H1 (cell line): ENCODE results near the gene CLEC12A. TPM values are rescaled to one million over a fixed set of nuclear protein-coding genes. Genes with fewer than 3 reads are reported as not detected.

ENCODE experiments used
- GABPA ChIP-seq: IDR thresholded peaks from 2 replicates; pipeline ENCODE4 v1.6.1; 2011; ENCODE audit warnings: mild to moderate bottlenecking, low read length, moderate library complexity, borderline replicate concordance; ENCODE audit not compliant: insufficient read depth
- HDAC2 ChIP-seq, 2 experiments: fragments of 300-600 bp in 1 of 2; sonication (generic) in 1 of 2; IDR thresholded peaks; 2 replicates each; pipeline ENCODE4 v1.6.1; 2011 to 2012; ENCODE audit warnings: low read depth in 2 of 2, low read length in 2 of 2, mild to moderate bottlenecking in 2 of 2, moderate library complexity in 2 of 2, borderline replicate concordance in 1 of 2, inconsistent platforms in 1 of 2
- PHF8 ChIP-seq: fragments of 200-600 bp; sonication (generic); conservative IDR thresholded peaks from 2 replicates; pipeline ENCODE4 v1.7.1; 2012; ENCODE audit warnings: low read depth, mild to moderate bottlenecking, inconsistent platforms, low read length, moderate library complexity
- RBBP5 ChIP-seq: IDR thresholded peaks from 2 replicates; pipeline ENCODE4 v1.7.1; 2012; ENCODE audit warnings: low read depth, mild to moderate bottlenecking, inconsistent platforms, low read length, moderate library complexity, borderline replicate concordance
- SIX5 ChIP-seq: IDR thresholded peaks from 2 replicates; pipeline ENCODE4 v1.6.1; 2011; ENCODE audit warnings: mild to moderate bottlenecking, low read depth, low read length
- polyA plus RNA-seq, 7 experiments: library from polyadenylated mRNA; depleted of rRNA in 3 of 7; stranded (reverse) in 5 of 7; unstranded in 2 of 7; fragments of >200 nt in 5 of 7; fragments of 200-250 nt in 2 of 7; gene quantifications; 1 replicate in 5 of 7; 2 replicates in 1 of 7; 4 replicates in 1 of 7; pipeline versions ENCODE4 v1.2.1 to v1.2.3, GENCODE V29; 2011 to 2013; ENCODE audit warnings: missing spikeins in 2 of 7, mixed read lengths in 2 of 7
- total RNA-seq: library from RNA; stranded (reverse); fragmentation: NEBNext Ultra II Directional; extraction: Animal tissue kit (Norgen Biotek cat#: 25700); gene quantifications from 2 replicates; pipeline ENCODE4 v1.2.1, GENCODE V29; 2021
- TF ChIP-seq, protein P1 (sequence below): IDR thresholded peaks from 2 replicates; pipeline ENCODE4 v1.6.1; 2011; ENCODE audit warnings: low read depth, mild to moderate bottlenecking, low read length; ENCODE audit not compliant: insufficient read depth

CLEC12A gene
- total and polyA plus RNA-seq, 2 of the 8 experiments (the other 6 are each of a cell fraction or from before 2014, with no cell fraction given), result not detected

DNA sequence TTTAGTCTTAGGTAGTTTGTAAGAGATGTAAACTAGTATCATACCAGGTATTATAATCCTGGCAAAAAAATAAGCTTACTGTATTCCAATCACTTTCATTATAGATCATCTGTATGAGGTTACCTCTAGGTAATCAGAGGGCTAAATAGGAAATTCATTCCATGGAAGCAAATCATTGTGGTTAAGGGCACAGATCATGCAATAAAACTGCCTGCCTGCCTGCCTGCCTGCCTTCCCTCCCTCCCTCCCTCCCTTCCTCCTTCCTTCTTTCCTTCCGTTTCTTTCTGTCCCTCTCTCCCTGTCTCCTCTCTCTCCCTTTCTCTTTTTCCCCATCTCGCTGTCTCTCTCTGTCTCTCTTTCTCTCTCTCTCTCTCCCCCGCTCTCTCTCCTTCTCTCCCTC is 56.1 kb downstream of the CLEC12A start (continued):
- TF ChIP-seq SIX5, result no peak
- TF ChIP-seq, protein P1, sequence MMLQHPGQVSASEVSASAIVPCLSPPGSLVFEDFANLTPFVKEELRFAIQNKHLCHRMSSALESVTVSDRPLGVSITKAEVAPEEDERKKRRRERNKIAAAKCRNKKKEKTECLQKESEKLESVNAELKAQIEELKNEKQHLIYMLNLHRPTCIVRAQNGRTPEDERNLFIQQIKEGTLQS, result no peak
- TF ChIP-seq RBBP5, result no peak
- TF ChIP-seq PHF8, result no peak
- TF ChIP-seq HDAC2 (IDR thresholded peaks at IDR 0.05; ENCODE audit: borderline replicate concordance in 1 of 2, low read depth in 2 of 2, low read length in 2 of 2), result no peak
- TF ChIP-seq GABPA, result no peak
